HCT116 (cell line): ENCODE data around the gene NFE2L2. TPM values are rescaled to one million over a fixed set of nuclear protein-coding genes. Genes with fewer than 3 reads are reported as not detected.
A peak's percentile ranks its signal among the peaks of the same experiment; 100 is the strongest.

Experiments used
- ATAC-seq: fragments of 200-7000 bp; cut with Tn5 transposase; 2 replicates; pipeline ENCODE4 v1.9.1; 2020; ENCODE audit warnings: mild to moderate bottlenecking, moderate library complexity
- BruUV-seq: library from RNA; stranded (reverse); fragments of 400-500 nt; replicated peaks from 2 replicates; lab custom pipeline; 2021; lab: Mats Ljungman, UMichigan
- CTCF ChIA-PET: fragments of 300-600 bp; sonication (Branson Sonifier 250); formaldehyde crosslinking; loops from one replicate; lab custom pipeline; 2021; ENCODE audit warnings: antibody characterized with exemption; lab: Charles Lee
- POLR2A ChIA-PET: fragments of 300-600, 350-600 bp; sonication (Branson Sonifier 250); formaldehyde crosslinking; loops from one replicate; lab custom pipeline; 2021; ENCODE audit warnings: antibody characterized with exemption; lab: Charles Lee
- RAD21 ChIA-PET, 2 experiments: fragments of 300-600 bp; sonication (Branson Sonifier 250); formaldehyde crosslinking; loops; one replicate each; lab custom pipeline; 2023; ENCODE audit warnings: low total read pairs in 2 of 2; ENCODE audit not compliant: uncharacterized antibody in 2 of 2, unreplicated experiment in 2 of 2, low non-redundant PET in 1 of 2; lab: Charles Lee
- DNase-seq: peaks from one replicate; pipeline ENCODE4 v3.0.0-alpha.2; 2010; ENCODE audit warnings: low read depth, low spot score
- H2AFZ ChIP-seq: fragments of 200-600 bp; shearing (Covaris generic), sonication (generic); 2 replicates; pipeline ENCODE4 v1.6.1; 2017; ENCODE audit warnings: low read depth, mixed run types, mixed read lengths, antibody characterized with exemption, low read length; ENCODE audit not compliant: poor library complexity, severe bottlenecking
- H3K27ac ChIP-seq: 2 replicates; pipeline ENCODE4 v1.5.1; 2012; ENCODE audit warnings: low read depth, low read length
- H3K27me3 ChIP-seq: fragments of 200-600 bp; sonication (generic); 2 replicates; pipeline ENCODE4 v1.6.1; 2016; ENCODE audit warnings: mixed run types, low read length, mixed read lengths; ENCODE audit not compliant: insufficient read depth
- H3K36me3 ChIP-seq, 2 experiments: fragments of 200-500 bp in 1 of 2; fragments of 200-600 bp in 1 of 2; sonication (Bioruptor generic) in 1 of 2; sonication (generic) in 1 of 2; 2 replicates each; pipeline versions ENCODE4 v1.5.1 to v1.6.1; 2014 to 2016; ENCODE audit warnings: low read length in 2 of 2, inconsistent platforms in 1 of 2, mixed read lengths in 1 of 2, mixed run types in 1 of 2; ENCODE audit not compliant: insufficient read depth in 2 of 2, control insufficient read depth in 1 of 2
- H3K4me1 ChIP-seq, 2 experiments: fragments of 200-600 bp in 1 of 2; sonication (generic) in 1 of 2; 2 replicates each; pipeline versions ENCODE4 v1.5.1 to v1.6.1; 2012 to 2017; ENCODE audit warnings: low read length in 2 of 2, inconsistent platforms in 1 of 2, mild to moderate bottlenecking in 1 of 2, mixed read lengths in 1 of 2, mixed run types in 1 of 2, moderate library complexity in 1 of 2; ENCODE audit not compliant: insufficient read depth in 2 of 2, control insufficient read depth in 1 of 2
- H3K4me2 ChIP-seq: fragments of 200-600 bp; sonication (generic); 2 replicates; pipeline ENCODE4 v1.6.1; 2017; ENCODE audit warnings: mixed run types, low read length, mixed read lengths
- H3K4me3 ChIP-seq, 2 experiments: fragments of 200-600 bp in 1 of 2; sonication (generic) in 1 of 2; replicated peaks in 1 of 2; 2 replicates each; pipeline ENCODE4 v1.5.1; 2011 to 2016; ENCODE audit warnings: low read length in 2 of 2, control low read depth in 1 of 2, low read depth in 1 of 2, mild to moderate bottlenecking in 1 of 2, mixed read lengths in 1 of 2, mixed run types in 1 of 2
- H3K79me2 ChIP-seq: fragments of 200-600 bp; sonication (generic); 2 replicates; pipeline ENCODE4 v1.6.1; 2017; ENCODE audit warnings: mild to moderate bottlenecking, mixed run types, low read length, moderate library complexity, mixed read lengths; ENCODE audit not compliant: insufficient read depth
- H3K9ac ChIP-seq: fragments of 200-600 bp; sonication (generic); 2 replicates; pipeline ENCODE4 v1.6.1; 2016; ENCODE audit warnings: low read length, mixed read lengths
- H3K9me2 ChIP-seq: fragments of 200-600 bp; sonication (generic), shearing (Covaris generic); 2 replicates; pipeline ENCODE4 v1.6.1; 2017; ENCODE audit warnings: mixed run types, mild to moderate bottlenecking, moderate library complexity; ENCODE audit not compliant: insufficient read depth
- H3K9me3 ChIP-seq, 2 experiments: fragments of 200-500 bp in 1 of 2; fragments of 200-600 bp in 1 of 2; sonication (Bioruptor generic) in 1 of 2; sonication (generic) in 1 of 2; 2 replicates each; pipeline ENCODE4 v1.6.1; 2014 to 2017; ENCODE audit warnings: low read length in 2 of 2, mixed read lengths in 2 of 2, inconsistent platforms in 1 of 2, low read depth in 1 of 2, mild to moderate bottlenecking in 1 of 2, mixed run types in 1 of 2, moderate library complexity in 1 of 2; ENCODE audit not compliant: control insufficient read depth in 1 of 2, insufficient read depth in 1 of 2
- H4K20me1 ChIP-seq: fragments of 200-600 bp; sonication (generic), shearing (Covaris generic); 2 replicates; pipeline ENCODE4 v1.6.1; 2017; ENCODE audit warnings: mixed run types, mild to moderate bottlenecking, moderate library complexity; ENCODE audit not compliant: insufficient read depth
- ATF3 ChIP-seq: IDR thresholded peaks from 2 replicates; pipeline ENCODE4 v1.6.1; 2012
- CBX3 ChIP-seq: IDR thresholded peaks from 2 replicates; pipeline ENCODE4 v1.6.1; 2012; ENCODE audit warnings: low read depth
- ELF1 ChIP-seq: IDR thresholded peaks from 2 replicates; pipeline ENCODE4 v1.6.1; 2012; ENCODE audit warnings: low read depth, borderline replicate concordance
- EZH2phosphoT487 ChIP-seq: fragments of 200-600 bp; IDR thresholded peaks from 2 replicates; pipeline ENCODE4 v1.6.1; 2018; ENCODE audit warnings: antibody characterized with exemption, borderline replicate concordance
- FOSL1 ChIP-seq: IDR thresholded peaks from 2 replicates; pipeline ENCODE4 v1.6.1; 2012; ENCODE audit warnings: low read depth
- MAX ChIP-seq: IDR thresholded peaks from 2 replicates; pipeline ENCODE4 v1.6.1; 2012
- POLR2AphosphoS5 ChIP-seq: IDR thresholded peaks from 2 replicates; pipeline ENCODE4 v1.6.1; 2011; ENCODE audit warnings: mild to moderate bottlenecking, low read depth, low read length, moderate library complexity
- RAD21 ChIP-seq: IDR thresholded peaks from 2 replicates; pipeline ENCODE4 v1.6.1; 2012; ENCODE audit warnings: low read depth, mild to moderate bottlenecking
- YY1 ChIP-seq: IDR thresholded peaks from 2 replicates; pipeline ENCODE4 v1.6.1; 2011; ENCODE audit warnings: low read length, low read depth, moderate library complexity, mild to moderate bottlenecking; ENCODE audit not compliant: insufficient replicate concordance; ENCODE audit errors: extremely low read depth
- ZNF274 ChIP-seq: fragments of 200-500 bp; sonication (Bioruptor generic); IDR thresholded peaks from 2 replicates; pipeline ENCODE4 v1.6.1; 2014; ENCODE audit warnings: mild to moderate bottlenecking, low read depth, low read length, inconsistent platforms
- intact Hi-C: fragments of 100-400 bp; cut with micrococcal nuclease; formaldehyde crosslinking; loops from 2 replicates; pipeline ENCODE4 v1.10.0; 2022
- total RNA-seq: library from RNA; stranded (reverse); gene quantifications from one replicate; pipeline ENCODE4 v1.2.1, GENCODE V29; 2021; ENCODE audit not compliant: unreplicated experiment

The NFE2L2 gene
- total RNA-seq, 1 experiment from 2014 or later: 106 TPM

DNA sequence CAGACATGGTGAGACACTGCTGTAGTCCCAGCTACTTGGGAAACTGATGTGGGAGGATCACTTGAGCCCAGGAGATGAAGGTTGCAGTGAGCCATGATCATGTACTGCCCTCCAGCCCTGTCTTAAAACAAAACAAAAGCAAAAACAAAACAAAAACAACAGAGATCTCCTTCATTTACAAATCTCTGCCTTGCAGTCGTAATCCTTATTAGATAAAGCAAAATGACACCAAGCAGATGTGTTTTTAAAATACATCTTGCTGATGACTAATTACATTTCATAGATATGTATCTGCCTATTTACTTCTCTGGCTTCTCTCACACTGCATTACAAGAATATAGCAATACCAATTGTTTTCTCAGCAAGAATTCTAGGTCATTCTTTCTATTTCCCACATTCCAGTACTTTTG, 22.8 kb downstream of the NFE2L2 start (continued):
- TF ChIP-seq ELF1 (no peak), FOSL1 (no peak), RAD21 (no peak), ZNF274 (no peak), MAX (no peak), EZH2phosphoT487 (no peak), ATF3 (no peak), POLR2AphosphoS5 (no peak), YY1 (no peak), CBX3 (no peak)

- ChIA-PET POLR2A (interaction anchor here (1.3 to 2.1 kb wide), 3 partner anchors 16 to 25 kb away, joined by 3 to 6 read pairs (median 4); partner anchors contain the start of gene NFE2L2), CTCF (interaction anchor here (1.1 to 1.8 kb wide), 2 partner anchors 15 to 76 kb away, joined by 3 to 5 read pairs; no protein-coding TSS in a partner anchor), RAD21 (interaction anchor here in 1 of 2 experiments (0.7 kb wide), 1 partner anchor 76 kb away, joined by 3 read pairs; no protein-coding TSS in a partner anchor)
- no peaks in the 10 kb centered on the region for H3K9me2 ChIP-seq
- intact Hi-C loops: no loop called here
- H3K9ac ChIP-seq: peak overlapping the region; percentile 59
- no peak overlapping the region for H3K4me3 ChIP-seq
- DNase-seq: no peak
- no peaks in the 10 kb centered on the region for H3K9me3 ChIP-seq
- peak; percentile 14; the same call in 1 of the 2 replicates for ATAC-seq
- H3K27me3 ChIP-seq: no peaks in the 10 kb centered on the region
- BruUV-seq: no TSS peak
- peaks cover 7% of the 10 kb centered on the region; the same call in 1 of the 2 replicates for H4K20me1 ChIP-seq
- peak overlapping the region; percentile 2 for H3K27ac ChIP-seq
- TF ChIP-seq ELF1 (no peak), MAX (peak; percentile 29; the same call in 1 of the 2 replicates)
- peaks cover 100% of the 10 kb centered on the region for H3K79me2 ChIP-seq
- H3K36me3 ChIP-seq: no peaks in the 10 kb centered on the region; a peak in 1 of 4 replicates
- peaks cover 49 to 54% of the 10 kb centered on the region in 2 experiments for H3K4me1 ChIP-seq
- no peak overlapping the region for H2AFZ ChIP-seq
- H3K4me2 ChIP-seq: peak overlapping the region; percentile 76
Measured at GRCh38 chr2:177239932-177240630, 24.4 kb downstream of the NFE2L2 start.
